Measurements from ENCODE around the gene ELP2.
"Not testable (repeated sequence)": the region's sequence is repeated elsewhere in the genome, so short reads cannot be mapped to it uniquely, and the experiment has no call there.

The ELP2 gene

GRCh38 chr18:36191711-36192110, 62.0 kb downstream of the ELP2 start:
- no peak for DNase-seq

GRCh38 chr18:36194600-36195315, 65.1 kb downstream of the ELP2 start:
- DNase-seq, result no peak

GRCh38 chr18:36195427-36196122, 65.9 kb downstream of the ELP2 start:
- no peak for DNase-seq

- DNase-seq, result no peak
Measured at GRCh38 chr18:36196238-36196995, 66.7 kb downstream of the ELP2 start.

- no peak for DNase-seq
Measured at GRCh38 chr18:36197511-36198166, 67.9 kb downstream of the ELP2 start.

GRCh38 chr18:36199691-36200295, 70.1 kb downstream of the ELP2 start:
- no peak for DNase-seq

GRCh38 chr18:36200354-36200771, 70.7 kb downstream of the ELP2 start:
- no peak for DNase-seq

GRCh38 chr18:36201765-36202164, 72.1 kb downstream of the ELP2 start:
- DNase-seq, result no peak

- no peak for DNase-seq
Measured at GRCh38 chr18:36203360-36203895, 73.7 kb downstream of the ELP2 start.

- no peak for DNase-seq
Measured at GRCh38 chr18:36205166-36205565, 75.5 kb downstream of the ELP2 start.

GRCh38 chr18:36207303-36207702, 77.6 kb downstream of the ELP2 start:
- no peak for DNase-seq

GRCh38 chr18:36207969-36208368, 78.3 kb downstream of the ELP2 start:
- DNase-seq, result not testable (repeated sequence)

GRCh38 chr18:36211612-36212065, 81.9 kb downstream of the ELP2 start:
- no peak for DNase-seq

- no peak for DNase-seq
Measured at GRCh38 chr18:36212301-36213171, 82.8 kb downstream of the ELP2 start.

- DNase-seq, result no peak
Measured at GRCh38 chr18:36214811-36215210, 85.1 kb downstream of the ELP2 start.

- DNase-seq, result no peak
Measured at GRCh38 chr18:36215577-36215976, 85.9 kb downstream of the ELP2 start.

GRCh38 chr18:36217348-36217747, 87.6 kb downstream of the ELP2 start:
- no peak for DNase-seq

GRCh38 chr18:36229188-36229587, 99.5 kb downstream of the ELP2 start:
- DNase-seq, result no peak
